Natural killer cell (primary cell): ENCODE measurements around the gene SLC9C1. TPM values are rescaled to one million over a fixed set of nuclear protein-coding genes. Genes with fewer than 3 reads are reported as not detected.

Experiments
- ATAC-seq, 3 donors: fragments of 150-1000 bp in 2 of 3; fragments of 200-7000 bp in 1 of 3; cut with Tn5 transposase; 1 replicate in 1 of 3; 2 replicates in 2 of 3; pipeline ENCODE4 v1.10.0; 2021; ENCODE audit warnings: mild to moderate bottlenecking in 2 of 3, moderate library complexity in 2 of 3
- DNase-seq, 2 donors: peaks; one replicate each; pipeline versions ENCODE4 v3.0.0 to v3.0.0-alpha.2; 2013 to 2021; ENCODE audit warnings: mixed read lengths in 1 of 2
- H3K27ac ChIP-seq: one replicate; pipeline ENCODE4 v1.5.1; 2013; ENCODE audit warnings: mild to moderate bottlenecking, low read length
- H3K27me3 ChIP-seq: one replicate; pipeline ENCODE4 v1.6.1; 2013; ENCODE audit warnings: low read length; ENCODE audit not compliant: control insufficient read depth, insufficient read depth
- H3K36me3 ChIP-seq: one replicate; pipeline ENCODE4 v1.6.1; 2013; ENCODE audit warnings: low read length; ENCODE audit not compliant: control insufficient read depth, insufficient read depth
- H3K4me1 ChIP-seq: one replicate; pipeline ENCODE4 v1.6.1; 2013; ENCODE audit warnings: low read length; ENCODE audit not compliant: control insufficient read depth, insufficient read depth
- H3K4me3 ChIP-seq: one replicate; pipeline ENCODE4 v1.5.1; 2013; ENCODE audit warnings: low read length
- H3K9me3 ChIP-seq: one replicate; pipeline ENCODE4 v1.6.1; 2013; ENCODE audit warnings: low read length; ENCODE audit not compliant: control insufficient read depth, insufficient read depth
- H3K27ac Mint-ChIP-seq, 2 donors: one replicate each; pipeline ENCODE4 v1.8.0; 2022; ENCODE audit warnings: mild to moderate bottlenecking in 2 of 2, mixed read lengths in 2 of 2, moderate library complexity in 1 of 2
- H3K27me3 Mint-ChIP-seq, 2 donors: one replicate each; pipeline ENCODE4 v1.8.0; 2022; ENCODE audit warnings: low read depth in 2 of 2, mixed read lengths in 2 of 2
- H3K36me3 Mint-ChIP-seq: one replicate; pipeline ENCODE4 v1.8.0; 2022; ENCODE audit warnings: mixed read lengths
- H3K4me1 Mint-ChIP-seq, 2 donors: one replicate each; pipeline ENCODE4 v1.8.0; 2022; ENCODE audit warnings: mixed read lengths in 2 of 2
- H3K4me3 Mint-ChIP-seq: one replicate; pipeline ENCODE4 v1.8.0; 2022; ENCODE audit warnings: mild to moderate bottlenecking, moderate library complexity, mixed read lengths
- H3K9me3 Mint-ChIP-seq, 2 donors: one replicate each; pipeline ENCODE4 v1.8.0; 2022; ENCODE audit warnings: mixed read lengths in 2 of 2
- CTCF ChIP-seq: fragments of 200-600 bp; IDR thresholded peaks from one replicate; pipeline ENCODE4 v1.8.0; 2022; ENCODE audit warnings: antibody characterized with exemption
- WGBS: methylation state at CpG from one replicate; pipeline ENCODE4 v1.1.7; 2013; ENCODE audit warnings: missing lambda C conversion rate; ENCODE audit not compliant: insufficient coverage; 5-methylcytosine and 5-hydroxymethylcytosine counted together
- intact Hi-C: fragments of 100-400 bp; cut with micrococcal nuclease; formaldehyde crosslinking; loops from one replicate; pipeline ENCODE4 v1.14.2; 2022
- total RNA-seq, 4 donors: library from RNA; stranded (reverse); fragments of 120-200 nt in 1 of 4; gene quantifications; one replicate each; pipeline versions ENCODE4 v1.2.3 to v1.2.4, GENCODE V29; 2013 to 2022

Gene SLC9C1
- total RNA-seq, 3 donors from 2014 or later (not counting 1 experiment from before 2014, with no cell fraction given): not detected

GRCh38 chr3:112298781-112299180 is 4.8 kb upstream of the SLC9C1 start:
- Histone ChIP-seq H3K36me3 (no peaks in the 10 kb centered on the region), H3K27me3 (no peaks in the 10 kb centered on the region), H3K4me3 (no peak overlapping the region), H3K4me1 (peaks cover 11% of the 10 kb centered on the region), H3K9me3 (no peaks in the 10 kb centered on the region), H3K27ac (no peak overlapping the region)
- Mint-ChIP-seq H3K4me3 (no peak overlapping the region), H3K27me3 (no peaks in the 10 kb centered on the region), H3K27ac (peak overlapping the region in 1 of 2 donors; percentile 5), H3K4me1 (peaks cover 22 to 26% of the 10 kb centered on the region in 2 donors), H3K36me3 (no peaks in the 10 kb centered on the region), H3K9me3 (no peaks in the 10 kb centered on the region)
- intact Hi-C loops: no loop called here
- no peak for DNase-seq
- no peak for ATAC-seq
- no peak for TF ChIP-seq CTCF

GRCh38 chr3:112297714-112298113 is 3.7 kb upstream of the SLC9C1 start:
- Mint-ChIP-seq H3K36me3 (no peaks in the 10 kb centered on the region), H3K27ac (peak overlapping the region; percentile 5 to 39), H3K4me1 (peaks cover 22 to 33% of the 10 kb centered on the region in 2 donors), H3K4me3 (peak overlapping the region; percentile 15), H3K9me3 (no peaks in the 10 kb centered on the region), H3K27me3 (no peaks in the 10 kb centered on the region)
- no peak for TF ChIP-seq CTCF
- intact Hi-C loops: no loop called here
- DNase-seq (no peak), ATAC-seq (peak; percentile 41 to 54 (median 53))
- no peaks in the 10 kb centered on the region for H3K9me3 ChIP-seq
- H3K27me3 ChIP-seq: no peaks in the 10 kb centered on the region
- peak overlapping the region; percentile 38 for H3K27ac ChIP-seq
- H3K4me3 ChIP-seq: no peak overlapping the region
- peaks cover 11% of the 10 kb centered on the region for H3K4me1 ChIP-seq
- H3K36me3 ChIP-seq: no peaks in the 10 kb centered on the region

- Histone ChIP-seq H3K27me3 (no peaks in the 10 kb centered on the region), H3K4me3 (no peak overlapping the region), H3K27ac (no peak overlapping the region), H3K9me3 (no peaks in the 10 kb centered on the region), H3K4me1 (peaks cover 5% of the 10 kb centered on the region), H3K36me3 (no peaks in the 10 kb centered on the region)
- ATAC-seq: no peak
- DNase-seq: no peak
- TF ChIP-seq CTCF: no peak
- Mint-ChIP-seq H3K27ac (no peak overlapping the region), H3K27me3 (no peaks in the 10 kb centered on the region), H3K36me3 (no peaks in the 10 kb centered on the region), H3K4me3 (no peak overlapping the region), H3K4me1 (peaks cover 0 to 9% of the 10 kb centered on the region in 2 donors), H3K9me3 (no peaks in the 10 kb centered on the region)
- WGBS: 94% methylated on average over 4 of the region's 4 CpGs
- intact Hi-C loops: no loop called here
Measured at GRCh38 chr3:112289011-112289410, 5.0 kb downstream of the SLC9C1 start.

GRCh38 chr3:112280266-112280665 is 13.8 kb downstream of the SLC9C1 start:
- no peak for ATAC-seq
- H3K27ac ChIP-seq: no peak overlapping the region
- H3K4me3 ChIP-seq: no peak overlapping the region
- H3K9me3 ChIP-seq: no peaks in the 10 kb centered on the region
- H3K36me3 Mint-ChIP-seq: no peaks in the 10 kb centered on the region
- H3K4me1 ChIP-seq: no peaks in the 10 kb centered on the region
- no peaks in the 10 kb centered on the region for H3K4me1 Mint-ChIP-seq
- TF ChIP-seq CTCF: no peak
- H3K36me3 ChIP-seq: no peaks in the 10 kb centered on the region
- H3K9me3 Mint-ChIP-seq: no peaks in the 10 kb centered on the region
- WGBS: no CpG with 5 or more reads among the region's 1 CpG
- no peak overlapping the region for H3K27ac Mint-ChIP-seq
- H3K4me3 Mint-ChIP-seq: no peak overlapping the region
- peaks cover 8 to 12% of the 10 kb centered on the region in 2 donors for H3K27me3 Mint-ChIP-seq
- DNase-seq: no peak
- intact Hi-C loops: no loop called here
- H3K27me3 ChIP-seq: peaks cover 2% of the 10 kb centered on the region
